ENCODE results near the gene CROCC2. TPM values are rescaled to one million over a fixed set of nuclear protein-coding genes. Genes with fewer than 3 reads are reported as not detected.

Gene CROCC2
- total and polyA plus RNA-seq, 2 of the 13 experiments (the other 11 are each of a cell fraction or from before 2014, with no cell fraction given), result not detected

GRCh38 chr2:241008711-241009121 lies 102.6 kb downstream of the CROCC2 start:
- ATAC-seq (peak; percentile 4; the same call in 1 of the 3 replicates), FAIRE-seq (no peak), DNase-seq (ENCODE audit: low spot score) (no peak)
- Histone ChIP-seq H3K4me2 (ENCODE audit: low read depth, low read length) (no peak overlapping the region), H3K79me2 (ENCODE audit: insufficient read depth, low read length) (no peaks in the 10 kb centered on the region), H3K27ac (ENCODE audit: extremely low read length, insufficient read depth, low read length) (no peak overlapping the region), H2AFZ (ENCODE audit: low read length) (no peak overlapping the region), H3K4me3 (replicated peaks in 1 of 3; ENCODE audit: insufficient read depth in 1 of 3, low read depth in 2 of 3, low read length in 3 of 3) (no peak overlapping the region), H3K36me3 (replicated peaks in 1 of 2; ENCODE audit: control insufficient read depth in 1 of 2, insufficient read depth in 2 of 2, low read length in 2 of 2) (no peaks in the 10 kb centered on the region), H3K9ac (ENCODE audit: insufficient read depth, low read depth, low read length) (no peak overlapping the region), H3K4me1 (ENCODE audit: insufficient read depth, low read length) (peaks cover 16% of the 10 kb centered on the region), H3K9me3 (ENCODE audit: low read length) (peaks cover 4% of the 10 kb centered on the region; the same call in 1 of the 2 replicates), H4K20me1 (ENCODE audit: insufficient read depth, low read length) (no peaks in the 10 kb centered on the region), H3K27me3 (ENCODE audit: control insufficient read depth in 1 of 2, insufficient read depth in 2 of 2, low read length in 2 of 2) (peaks cover 2 to 34% of the 10 kb centered on the region in 2 experiments; a peak in 4 of 5 replicates)
- ChIA-PET CTCF (ENCODE audit: low intra/inter-chr PET ratio, low total read pairs) (no interaction called here), POLR2A (no interaction called here)
- in situ Hi-C loops (cut with HindIII; ENCODE audit: extremely low pct_ligation_motif_present, low pct_unique_long_range_greater_than_20kb) (no loop called here), intact Hi-C loops (cut with micrococcal nuclease; ENCODE audit: unreplicated experiment) (no loop called here)
- WGBS (ENCODE audit: low lambda C conversion rate), result 57% methylated on average over 7 of the region's 7 CpGs
- TF ChIP-seq FIP1L1 (IDR thresholded peaks at IDR 0.05; ENCODE audit: borderline replicate concordance, insufficient read depth, low read depth, low read length) (no peak), ZNF414 (CRISPR knock-in tag; IDR thresholded peaks at IDR 0.05) (no peak), ZNF329 (CRISPR knock-in tag; IDR thresholded peaks at IDR 0.05; ENCODE audit: low read depth) (no peak), ZNF234 (CRISPR knock-in tag; conservative IDR thresholded peaks at IDR 0.05) (no peak), NR1H2 (CRISPR knock-in tag; IDR thresholded peaks at IDR 0.05; ENCODE audit: borderline replicate concordance, low read depth) (no peak), PBX3 (CRISPR knock-in tag; IDR thresholded peaks at IDR 0.05; ENCODE audit: borderline replicate concordance) (no peak), POLR2G (IDR thresholded peaks at IDR 0.05; ENCODE audit: low read depth, low read length) (no peak), HIVEP1 (CRISPR knock-in tag; IDR thresholded peaks at IDR 0.05) (no peak), GATAD1 (CRISPR knock-in tag; IDR thresholded peaks at IDR 0.05) (no peak), HOXA9 (CRISPR knock-in tag; IDR thresholded peaks at IDR 0.05; ENCODE audit: borderline replicate concordance) (no peak), ZNF3 (CRISPR knock-in tag; IDR thresholded peaks at IDR 0.05) (no peak), NR0B2 (CRISPR knock-in tag; IDR thresholded peaks at IDR 0.05) (no peak), DPF2 (CRISPR knock-in tag; IDR thresholded peaks at IDR 0.05; ENCODE audit: borderline replicate concordance, low read depth) (no peak), ZNF224 (CRISPR knock-in tag; IDR thresholded peaks at IDR 0.05) (no peak), SP140L (CRISPR knock-in tag; IDR thresholded peaks at IDR 0.05; ENCODE audit: borderline replicate concordance) (no peak), ZNF292 (CRISPR knock-in tag; IDR thresholded peaks at IDR 0.05; ENCODE audit: borderline replicate concordance, low read depth) (no peak), PCBP2 (optimal IDR thresholded peaks at IDR 0.05; ENCODE audit: low read depth, low read length, poor library complexity, severe bottlenecking) (no peak), PLSCR1 (CRISPR knock-in tag; IDR thresholded peaks at IDR 0.05; ENCODE audit: borderline replicate concordance) (no peak), ZNF343 (CRISPR knock-in tag; IDR thresholded peaks at IDR 0.05) (no peak)
- BruUV-seq (replicated peaks), result no TSS peak

Data from HepG2 (cell line).